ENCODE data around the gene C6orf89.

Gene C6orf89

DNA sequence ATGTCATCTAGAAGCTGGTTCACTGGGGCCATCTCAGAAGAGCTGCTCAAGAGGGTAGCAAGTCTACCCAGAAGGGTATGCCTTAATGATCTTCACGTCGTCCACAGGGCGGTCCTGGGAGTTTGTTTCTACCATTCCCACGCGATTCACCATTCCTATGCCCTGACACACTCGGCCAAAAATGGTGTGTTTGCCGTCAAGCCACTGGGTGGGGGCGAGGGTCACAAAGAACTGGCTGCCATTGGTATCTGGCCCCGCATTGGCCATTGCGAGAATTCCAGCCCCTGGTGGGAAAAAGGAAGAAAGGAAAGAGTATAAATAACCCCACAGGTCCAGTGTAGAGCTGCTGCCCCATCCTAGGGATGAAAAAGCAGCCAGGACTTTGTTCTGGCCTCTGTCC lies 30.0 kb upstream of the C6orf89 start:
- TF ChIP-seq POLR2AphosphoS5 (IDR thresholded peaks at IDR 0.05; ENCODE audit: low read depth) (no peak), SPI1 (IDR thresholded peaks at IDR 0.05; ENCODE audit: borderline replicate concordance, low read depth) (no peak), CTCF (IDR thresholded peaks at IDR 0.05; ENCODE audit: insufficient read depth, low read length) (no peak), GABPA (IDR thresholded peaks at IDR 0.05; ENCODE audit: low read depth) (no peak)
- TF ChIP-seq, protein P1, sequence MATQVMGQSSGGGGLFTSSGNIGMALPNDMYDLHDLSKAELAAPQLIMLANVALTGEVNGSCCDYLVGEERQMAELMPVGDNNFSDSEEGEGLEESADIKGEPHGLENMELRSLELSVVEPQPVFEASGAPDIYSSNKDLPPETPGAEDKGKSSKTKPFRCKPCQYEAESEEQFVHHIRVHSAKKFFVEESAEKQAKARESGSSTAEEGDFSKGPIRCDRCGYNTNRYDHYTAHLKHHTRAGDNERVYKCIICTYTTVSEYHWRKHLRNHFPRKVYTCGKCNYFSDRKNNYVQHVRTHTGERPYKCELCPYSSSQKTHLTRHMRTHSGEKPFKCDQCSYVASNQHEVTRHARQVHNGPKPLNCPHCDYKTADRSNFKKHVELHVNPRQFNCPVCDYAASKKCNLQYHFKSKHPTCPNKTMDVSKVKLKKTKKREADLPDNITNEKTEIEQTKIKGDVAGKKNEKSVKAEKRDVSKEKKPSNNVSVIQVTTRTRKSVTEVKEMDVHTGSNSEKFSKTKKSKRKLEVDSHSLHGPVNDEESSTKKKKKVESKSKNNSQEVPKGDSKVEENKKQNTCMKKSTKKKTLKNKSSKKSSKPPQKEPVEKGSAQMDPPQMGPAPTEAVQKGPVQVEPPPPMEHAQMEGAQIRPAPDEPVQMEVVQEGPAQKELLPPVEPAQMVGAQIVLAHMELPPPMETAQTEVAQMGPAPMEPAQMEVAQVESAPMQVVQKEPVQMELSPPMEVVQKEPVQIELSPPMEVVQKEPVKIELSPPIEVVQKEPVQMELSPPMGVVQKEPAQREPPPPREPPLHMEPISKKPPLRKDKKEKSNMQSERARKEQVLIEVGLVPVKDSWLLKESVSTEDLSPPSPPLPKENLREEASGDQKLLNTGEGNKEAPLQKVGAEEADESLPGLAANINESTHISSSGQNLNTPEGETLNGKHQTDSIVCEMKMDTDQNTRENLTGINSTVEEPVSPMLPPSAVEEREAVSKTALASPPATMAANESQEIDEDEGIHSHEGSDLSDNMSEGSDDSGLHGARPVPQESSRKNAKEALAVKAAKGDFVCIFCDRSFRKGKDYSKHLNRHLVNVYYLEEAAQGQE (IDR thresholded peaks at IDR 0.05; ENCODE audit: insufficient replicate concordance, low read depth) = no peak
- no peak overlapping the region for H3K27ac ChIP-seq (replicated peaks)
- no peak for DNase-seq (ENCODE audit: low read depth in 1 of 2, low spot score in 1 of 2)
- no peaks in the 10 kb centered on the region for H3K27me3 ChIP-seq (ENCODE audit: insufficient read depth, poor library complexity, severe bottlenecking)
- H3K4me3 ChIP-seq (replicated peaks; ENCODE audit: insufficient read depth, low read length) = no peak overlapping the region

GRCh38 chr6:36856277-36856676 lies 29.5 kb upstream of the C6orf89 start:
- H3K27me3 ChIP-seq (ENCODE audit: insufficient read depth, poor library complexity, severe bottlenecking) = no peaks in the 10 kb centered on the region
- H3K4me3 ChIP-seq (replicated peaks; ENCODE audit: insufficient read depth, low read length) = no peak overlapping the region
- DNase-seq (ENCODE audit: low read depth in 1 of 2, low spot score in 1 of 2) = no peak
- H3K27ac ChIP-seq (replicated peaks) = no peak overlapping the region
- TF ChIP-seq SPI1 (IDR thresholded peaks at IDR 0.05; ENCODE audit: borderline replicate concordance, low read depth) (no peak), CTCF (IDR thresholded peaks at IDR 0.05; ENCODE audit: insufficient read depth, low read length) (no peak), GABPA (IDR thresholded peaks at IDR 0.05; ENCODE audit: low read depth) (no peak), POLR2AphosphoS5 (IDR thresholded peaks at IDR 0.05; ENCODE audit: low read depth) (no peak)
- TF ChIP-seq, protein P1 (IDR thresholded peaks at IDR 0.05; ENCODE audit: insufficient replicate concordance, low read depth) = no peak

DNA sequence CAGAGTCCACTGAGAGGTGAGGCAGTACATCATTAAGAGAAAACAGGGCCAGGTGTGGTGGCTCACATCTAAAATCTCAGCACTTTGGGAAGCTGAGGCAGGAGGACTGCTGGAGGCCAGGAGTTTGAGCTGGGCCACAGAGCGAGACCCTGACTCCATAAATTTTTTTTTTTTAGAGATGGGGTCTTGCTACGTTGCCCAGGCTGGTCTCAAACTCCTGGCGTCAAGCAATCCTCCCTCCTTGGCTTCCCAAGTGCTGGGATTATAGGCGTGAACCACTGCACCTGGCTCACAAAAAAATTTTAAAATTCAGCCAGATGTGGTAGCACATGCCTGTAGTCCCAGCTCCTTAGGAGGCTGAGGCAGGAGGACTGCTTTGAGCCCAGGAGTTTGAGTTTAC lies 28.4 kb upstream of the C6orf89 start:
- H3K4me3 ChIP-seq (replicated peaks; ENCODE audit: insufficient read depth, low read length) = no peak overlapping the region
- no peak overlapping the region for H3K27ac ChIP-seq (replicated peaks)
- DNase-seq (ENCODE audit: low read depth in 1 of 2, low spot score in 1 of 2) = no peak
- no peaks in the 10 kb centered on the region for H3K27me3 ChIP-seq (ENCODE audit: insufficient read depth, poor library complexity, severe bottlenecking)
- no peak for TF ChIP-seq POLR2AphosphoS5 (IDR thresholded peaks at IDR 0.05; ENCODE audit: low read depth)
- no peak for TF ChIP-seq GABPA (IDR thresholded peaks at IDR 0.05; ENCODE audit: low read depth)
- TF ChIP-seq SPI1 (IDR thresholded peaks at IDR 0.05; ENCODE audit: borderline replicate concordance, low read depth) = no peak
- TF ChIP-seq, protein P1 (IDR thresholded peaks at IDR 0.05; ENCODE audit: insufficient replicate concordance, low read depth) = no peak
- no peak for TF ChIP-seq CTCF (IDR thresholded peaks at IDR 0.05; ENCODE audit: insufficient read depth, low read length)

Data from HL-60 (cell line).